Uterus (tissue), 2 donors: Measurements from ENCODE around the gene NOS1AP.

Experiments used
- CTCF ChIP-seq, 4 experiments: fragments of 200-600 bp in 2 of 4; fragments of 450-650 bp in 2 of 4; sonication (generic) in 2 of 4; IDR thresholded peaks; one replicate each; pipeline ENCODE4 v1.5.1; 2016 to 2019; ENCODE audit warnings: antibody characterized with exemption in 4 of 4, mild to moderate bottlenecking in 2 of 4, moderate library complexity in 1 of 4
- POLR2A ChIP-seq, 2 donors: fragments of 450-650 bp; IDR thresholded peaks; one replicate each; pipeline ENCODE4 v1.6.1; 2016; ENCODE audit warnings: antibody characterized with exemption in 2 of 2, mild to moderate bottlenecking in 1 of 2, moderate library complexity in 1 of 2

- TF ChIP-seq CTCF (IDR thresholded peaks at IDR 0.05) = no peak
- no peak for TF ChIP-seq POLR2A (IDR thresholded peaks at IDR 0.05)
Observed at GRCh38 chr1:162407539-162407938, 338.0 kb downstream of the NOS1AP start.
